SK-N-SH (cell line): ENCODE data around the gene C17orf100. TPM values are rescaled to one million over a fixed set of nuclear protein-coding genes. Genes with fewer than 3 reads are reported as not detected.

Source experiments
- CTCF ChIA-PET: fragments of 300-600, 350-600 bp; formaldehyde crosslinking; extraction: SDS; loops from one replicate; lab custom pipeline; 2021; lab: Yijun Ruan, JAX
- POLR2A ChIA-PET: fragments of 350-600 bp; sonication (Branson Sonifier 250); formaldehyde crosslinking; extraction: SDS; loops from one replicate; lab custom pipeline; 2020; ENCODE audit warnings: antibody characterized with exemption, inconsistent platforms; lab: Yijun Ruan, JAX
- DNase-seq: peaks from one replicate; pipeline ENCODE4 v3.0.0; 2012
- H2AFZ ChIP-seq: fragments of 200-600 bp; sonication (generic); 2 replicates; pipeline ENCODE4 v1.8.1; 2016; ENCODE audit warnings: antibody characterized with exemption, mild to moderate bottlenecking, low read depth
- H3F3A ChIP-seq: fragments of 200-600 bp; sonication (generic); replicated peaks from 2 replicates; pipeline ENCODE3; 2016; ENCODE audit warnings: antibody characterized with exemption, mild to moderate bottlenecking; ENCODE audit not compliant: insufficient read depth
- H3K27ac ChIP-seq, 2 experiments: fragments of 200-500 bp in 1 of 2; fragments of 200-600 bp in 1 of 2; sonication (Bioruptor generic) in 1 of 2; sonication (generic), shearing (Covaris generic) in 1 of 2; 2 replicates each; pipeline versions ENCODE4 v1.5.1 to v1.6.1; 2014 to 2016; ENCODE audit warnings: low read depth in 2 of 2, inconsistent platforms in 1 of 2, low read length in 1 of 2, mild to moderate bottlenecking in 1 of 2, mixed read lengths in 1 of 2
- H3K27me3 ChIP-seq: fragments of 200-600 bp; sonication (generic), shearing (Covaris generic); 2 replicates; pipeline ENCODE4 v1.6.1; 2016; ENCODE audit warnings: mixed run types; ENCODE audit not compliant: insufficient read depth
- H3K36me3 ChIP-seq, 2 experiments: fragments of 200-500 bp in 1 of 2; fragments of 200-600 bp in 1 of 2; sonication (Bioruptor generic) in 1 of 2; sonication (generic) in 1 of 2; replicated peaks in 1 of 2; 2 replicates each; pipeline versions ENCODE3 to v1.5.1; 2014 to 2016; ENCODE audit warnings: low read length in 1 of 2, mild to moderate bottlenecking in 1 of 2; ENCODE audit not compliant: insufficient read depth in 2 of 2, control insufficient read depth in 1 of 2
- H3K4me1 ChIP-seq, 2 experiments: fragments of 200-500 bp in 1 of 2; fragments of 200-600 bp in 1 of 2; sonication (Bioruptor generic) in 1 of 2; sonication (generic), shearing (Covaris generic) in 1 of 2; 2 replicates each; pipeline versions ENCODE4 v1.5.1 to v1.6.1; 2014 to 2016; ENCODE audit warnings: low read depth in 1 of 2, low read length in 1 of 2, mixed run types in 1 of 2; ENCODE audit not compliant: insufficient read depth in 2 of 2, control insufficient read depth in 1 of 2
- H3K4me2 ChIP-seq: fragments of 200-600 bp; sonication (generic), shearing (Covaris generic); 2 replicates; pipeline ENCODE4 v1.6.1; 2017; ENCODE audit warnings: mixed run types
- H3K4me3 ChIP-seq, 2 experiments: fragments of 200-500 bp in 1 of 2; fragments of 200-600 bp in 1 of 2; sonication (Bioruptor generic) in 1 of 2; sonication (generic), shearing (Covaris generic) in 1 of 2; 2 replicates each; pipeline versions ENCODE4 v1.5.1 to v1.8.1; 2014 to 2016; ENCODE audit warnings: low read depth in 2 of 2, inconsistent platforms in 1 of 2, low read length in 1 of 2, mild to moderate bottlenecking in 1 of 2, mixed read lengths in 1 of 2, moderate library complexity in 1 of 2
- H3K79me2 ChIP-seq: fragments of 200-600 bp; sonication (generic); 2 replicates; pipeline ENCODE4 v1.8.1; 2017; ENCODE audit warnings: mild to moderate bottlenecking; ENCODE audit not compliant: insufficient read depth
- H3K9ac ChIP-seq: fragments of 200-600 bp; sonication (generic); 2 replicates; pipeline ENCODE4 v1.6.1; 2017; ENCODE audit warnings: mixed run types
- H3K9me2 ChIP-seq: fragments of 200-600 bp; sonication (generic); 2 replicates; pipeline ENCODE4 v1.6.1; 2017; ENCODE audit warnings: mixed run types
- H3K9me3 ChIP-seq: fragments of 200-600 bp; sonication (generic); 2 replicates; pipeline ENCODE4 v1.6.1; 2017; ENCODE audit warnings: mixed run types, mild to moderate bottlenecking, moderate library complexity
- H4K20me1 ChIP-seq: fragments of 200-600 bp; sonication (generic); 2 replicates; pipeline ENCODE4 v1.6.1; 2017; ENCODE audit warnings: mild to moderate bottlenecking, mixed run types; ENCODE audit not compliant: insufficient read depth
- ELF1 ChIP-seq: IDR thresholded peaks from 2 replicates; pipeline ENCODE4 v1.4.0; 2012
- FOXM1 ChIP-seq: IDR thresholded peaks from 2 replicates; pipeline ENCODE4 v1.4.0; 2012; ENCODE audit warnings: low read depth, mild to moderate bottlenecking
- GABPA ChIP-seq: IDR thresholded peaks from 2 replicates; pipeline ENCODE4 v1.4.0; 2012; ENCODE audit warnings: low read depth, mild to moderate bottlenecking
- JUND ChIP-seq: IDR thresholded peaks from 2 replicates; pipeline ENCODE4 v1.4.0; 2012
- MXI1 ChIP-seq: IDR thresholded peaks from 2 replicates; pipeline ENCODE4 v1.6.1; 2012; ENCODE audit warnings: mild to moderate bottlenecking, low read depth, low read length, improper control_type of control experiment
- NRF1 ChIP-seq: IDR thresholded peaks from 2 replicates; pipeline ENCODE4 v1.6.1; 2012; ENCODE audit warnings: low read depth, mild to moderate bottlenecking, low read length
- POLR2AphosphoS5 ChIP-seq: IDR thresholded peaks from 2 replicates; pipeline ENCODE4 v1.6.1; 2012; ENCODE audit warnings: low read depth, low read length
- RAD21 ChIP-seq: IDR thresholded peaks from 2 replicates; pipeline ENCODE4 v1.6.1; 2012; ENCODE audit warnings: mild to moderate bottlenecking, low read length
- RCOR1 ChIP-seq: fragments of 150-350 bp; IDR thresholded peaks from 2 replicates; pipeline ENCODE4 v1.6.1; 2017; ENCODE audit warnings: antibody characterized with exemption, low read length
- RFX5 ChIP-seq: IDR thresholded peaks from 2 replicates; pipeline ENCODE4 v1.6.1; 2012; ENCODE audit warnings: mild to moderate bottlenecking, improper control_type of control experiment, low read length
- SMC3 ChIP-seq: IDR thresholded peaks from 2 replicates; pipeline ENCODE4 v1.6.1; 2012; ENCODE audit warnings: low read depth, low read length, improper control_type of control experiment
- TCF12 ChIP-seq: IDR thresholded peaks from 2 replicates; pipeline ENCODE4 v1.4.0; 2012
- TEAD4 ChIP-seq: IDR thresholded peaks from 2 replicates; pipeline ENCODE4 v1.4.0; 2012; ENCODE audit warnings: mild to moderate bottlenecking, borderline replicate concordance; ENCODE audit not compliant: insufficient read depth
- YY1 ChIP-seq: IDR thresholded peaks from 2 replicates; pipeline ENCODE4 v1.4.0; 2012; ENCODE audit warnings: low read depth, mild to moderate bottlenecking
- WGBS: methylation state at CpG from one replicate; pipeline ENCODE4 v1.1.6; 2017; ENCODE audit warnings: low lambda C conversion rate; 5-methylcytosine and 5-hydroxymethylcytosine counted together
- polyA plus RNA-seq, 3 experiments: library from polyadenylated mRNA; depleted of rRNA; stranded (reverse); fragments of >200 nt; gene quantifications; 2 replicates each; pipeline ENCODE4 v1.2.3, GENCODE V29; 2012
- TF ChIP-seq, protein P1 (sequence below): IDR thresholded peaks from 2 replicates; pipeline ENCODE4; 2012
- TF ChIP-seq, protein P2 (sequence below): IDR thresholded peaks from 2 replicates; pipeline ENCODE4 v1.4.0; 2012; ENCODE audit warnings: low read depth, borderline replicate concordance
- TF ChIP-seq, protein P3 (sequence below): IDR thresholded peaks from 2 replicates; pipeline ENCODE4 v1.6.1; 2012; ENCODE audit warnings: mild to moderate bottlenecking, low read depth, low read length, moderate library complexity

The C17orf100 gene
- polyA plus RNA-seq, 1 of the 3 experiments (the other 2 are of a cell fraction), result 2.6 TPM

DNA sequence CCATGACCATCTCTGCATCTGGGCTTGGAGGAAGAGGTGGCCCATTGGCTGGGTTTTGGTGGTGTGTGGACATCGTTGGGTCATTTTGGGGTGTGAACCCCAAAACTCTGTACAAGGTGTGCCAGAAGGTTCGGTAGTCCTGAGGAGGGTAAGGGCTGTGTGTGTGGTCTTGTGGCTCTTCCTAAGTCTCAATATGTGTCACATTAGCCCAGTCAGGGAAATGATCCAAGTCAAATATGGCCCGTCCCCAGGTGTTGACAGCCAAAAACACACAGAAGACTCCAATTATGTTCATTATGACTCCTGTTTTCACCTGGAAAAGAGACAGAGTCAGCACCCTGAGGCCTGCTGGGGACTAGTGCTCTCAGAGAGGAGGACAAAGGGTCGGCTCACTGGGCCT lies 34.5 kb downstream of the C17orf100 start (continued):
- TF ChIP-seq RAD21, result no peak
- no peak for TF ChIP-seq FOXM1
- TF ChIP-seq YY1, result no peak
- TF ChIP-seq, protein P1, sequence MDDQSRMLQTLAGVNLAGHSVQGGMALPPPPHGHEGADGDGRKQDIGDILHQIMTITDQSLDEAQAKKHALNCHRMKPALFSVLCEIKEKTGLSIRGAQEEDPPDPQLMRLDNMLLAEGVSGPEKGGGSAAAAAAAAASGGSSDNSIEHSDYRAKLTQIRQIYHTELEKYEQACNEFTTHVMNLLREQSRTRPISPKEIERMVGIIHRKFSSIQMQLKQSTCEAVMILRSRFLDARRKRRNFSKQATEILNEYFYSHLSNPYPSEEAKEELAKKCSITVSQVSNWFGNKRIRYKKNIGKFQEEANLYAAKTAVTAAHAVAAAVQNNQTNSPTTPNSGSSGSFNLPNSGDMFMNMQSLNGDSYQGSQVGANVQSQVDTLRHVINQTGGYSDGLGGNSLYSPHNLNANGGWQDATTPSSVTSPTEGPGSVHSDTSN, result no peak
- TF ChIP-seq JUND, result no peak
- TF ChIP-seq MXI1, result no peak

DNA sequence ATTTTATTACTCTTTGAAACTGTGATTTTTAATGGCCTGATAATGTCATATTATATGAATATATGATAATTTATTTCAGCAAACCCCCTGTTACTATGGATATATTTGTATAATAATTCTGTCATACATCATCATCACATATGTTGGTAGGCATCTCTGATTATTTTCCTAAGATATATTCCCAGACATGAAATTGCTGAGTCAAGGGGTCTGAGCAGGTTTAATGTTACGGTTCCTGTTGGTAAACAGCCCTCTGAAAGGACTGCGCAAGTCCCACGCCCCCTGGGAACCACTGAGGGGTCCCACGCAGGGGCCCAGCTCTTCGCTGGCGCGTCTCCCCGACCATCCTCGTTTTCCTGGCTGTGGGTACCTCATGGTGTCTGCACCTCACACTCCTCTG lies 37.4 kb downstream of the C17orf100 start:
- Histone ChIP-seq H3K4me1 (no peaks in the 10 kb centered on the region), H3K36me3 (no peaks in the 10 kb centered on the region), H3K4me2 (no peak overlapping the region), H4K20me1 (no peaks in the 10 kb centered on the region), H2AFZ (no peak overlapping the region), H3K9ac (no peak overlapping the region), H3K27ac (no peak overlapping the region)
- CTCF ChIA-PET, result no interaction called here
- no peak for DNase-seq
- POLR2A ChIA-PET, result no interaction called here
- WGBS, result 56% methylated on average over 9 of the region's 9 CpGs
- TF ChIP-seq, protein P2, sequence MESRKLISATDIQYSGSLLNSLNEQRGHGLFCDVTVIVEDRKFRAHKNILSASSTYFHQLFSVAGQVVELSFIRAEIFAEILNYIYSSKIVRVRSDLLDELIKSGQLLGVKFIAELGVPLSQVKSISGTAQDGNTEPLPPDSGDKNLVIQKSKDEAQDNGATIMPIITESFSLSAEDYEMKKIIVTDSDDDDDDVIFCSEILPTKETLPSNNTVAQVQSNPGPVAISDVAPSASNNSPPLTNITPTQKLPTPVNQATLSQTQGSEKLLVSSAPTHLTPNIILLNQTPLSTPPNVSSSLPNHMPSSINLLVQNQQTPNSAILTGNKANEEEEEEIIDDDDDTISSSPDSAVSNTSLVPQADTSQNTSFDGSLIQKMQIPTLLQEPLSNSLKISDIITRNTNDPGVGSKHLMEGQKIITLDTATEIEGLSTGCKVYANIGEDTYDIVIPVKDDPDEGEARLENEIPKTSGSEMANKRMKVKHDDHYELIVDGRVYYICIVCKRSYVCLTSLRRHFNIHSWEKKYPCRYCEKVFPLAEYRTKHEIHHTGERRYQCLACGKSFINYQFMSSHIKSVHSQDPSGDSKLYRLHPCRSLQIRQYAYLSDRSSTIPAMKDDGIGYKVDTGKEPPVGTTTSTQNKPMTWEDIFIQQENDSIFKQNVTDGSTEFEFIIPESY, result no peak
- no peak for TF ChIP-seq RAD21
- no peak for TF ChIP-seq GABPA
- TF ChIP-seq, all 33 proteins: peak for 0
- no peaks in the 10 kb centered on the region for H3K79me2 ChIP-seq
- H3F3A ChIP-seq, result no peaks in the 10 kb centered on the region
- H3K9me3 ChIP-seq, result no peaks in the 10 kb centered on the region
- H3K27me3 ChIP-seq, result peaks cover 82% of the 10 kb centered on the region
- no peak overlapping the region for H3K4me3 ChIP-seq
- H3K9me2 ChIP-seq, result no peaks in the 10 kb centered on the region

DNA sequence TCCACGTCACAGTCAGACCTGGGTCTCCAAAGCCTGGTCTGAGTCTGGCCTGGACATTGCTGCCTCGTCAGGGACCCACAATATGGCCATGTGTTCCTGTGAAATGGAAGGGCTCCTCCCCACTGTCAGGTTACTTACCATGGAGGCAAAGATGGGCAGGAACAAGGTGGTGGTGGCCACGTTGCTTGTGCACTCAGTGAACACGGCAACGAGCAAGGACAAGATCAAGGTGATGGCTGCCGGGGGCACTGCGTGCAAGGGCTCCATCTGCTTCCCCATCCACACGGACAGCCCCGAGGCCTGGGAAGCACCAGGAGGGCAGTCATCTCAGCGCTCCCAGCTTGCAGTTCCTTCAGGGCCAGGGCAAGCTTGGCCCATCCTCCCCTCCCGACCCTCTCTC lies 39.1 kb downstream of the C17orf100 start:
- H3K9me3 ChIP-seq, result no peaks in the 10 kb centered on the region
- ChIA-PET POLR2A (no interaction called here), CTCF (interaction anchor here (1.0 to 1.1 kb wide), 2 partner anchors 17 to 18 kb away, joined by 3 read pairs; no protein-coding TSS in a partner anchor)
- no peak for DNase-seq
- H3K9me2 ChIP-seq, result no peaks in the 10 kb centered on the region
- no peak overlapping the region for H3K4me2 ChIP-seq
- 4% methylated on average over 10 of the region's 11 CpGs for WGBS
- no peaks in the 10 kb centered on the region for H3K36me3 ChIP-seq
- H3K27me3 ChIP-seq, result peaks cover 87% of the 10 kb centered on the region
- H3K27ac ChIP-seq, result no peak overlapping the region
- H3K9ac ChIP-seq, result no peak overlapping the region
- H3F3A ChIP-seq, result no peaks in the 10 kb centered on the region
- H4K20me1 ChIP-seq, result no peaks in the 10 kb centered on the region
- no peaks in the 10 kb centered on the region for H3K4me1 ChIP-seq
- H2AFZ ChIP-seq, result no peak overlapping the region
- H3K79me2 ChIP-seq, result no peaks in the 10 kb centered on the region
- H3K4me3 ChIP-seq, result no peak overlapping the region
- TF ChIP-seq ELF1 (no peak), NRF1 (no peak), SMC3 (no peak), TEAD4 (no peak), TCF12 (no peak), RFX5 (no peak), GABPA (no peak), RCOR1 (no peak), POLR2AphosphoS5 (no peak), MXI1 (no peak), YY1 (no peak), RAD21 (no peak)
- TF ChIP-seq, protein P2, result no peak
- TF ChIP-seq, protein P1, result no peak
- TF ChIP-seq, protein P3, sequence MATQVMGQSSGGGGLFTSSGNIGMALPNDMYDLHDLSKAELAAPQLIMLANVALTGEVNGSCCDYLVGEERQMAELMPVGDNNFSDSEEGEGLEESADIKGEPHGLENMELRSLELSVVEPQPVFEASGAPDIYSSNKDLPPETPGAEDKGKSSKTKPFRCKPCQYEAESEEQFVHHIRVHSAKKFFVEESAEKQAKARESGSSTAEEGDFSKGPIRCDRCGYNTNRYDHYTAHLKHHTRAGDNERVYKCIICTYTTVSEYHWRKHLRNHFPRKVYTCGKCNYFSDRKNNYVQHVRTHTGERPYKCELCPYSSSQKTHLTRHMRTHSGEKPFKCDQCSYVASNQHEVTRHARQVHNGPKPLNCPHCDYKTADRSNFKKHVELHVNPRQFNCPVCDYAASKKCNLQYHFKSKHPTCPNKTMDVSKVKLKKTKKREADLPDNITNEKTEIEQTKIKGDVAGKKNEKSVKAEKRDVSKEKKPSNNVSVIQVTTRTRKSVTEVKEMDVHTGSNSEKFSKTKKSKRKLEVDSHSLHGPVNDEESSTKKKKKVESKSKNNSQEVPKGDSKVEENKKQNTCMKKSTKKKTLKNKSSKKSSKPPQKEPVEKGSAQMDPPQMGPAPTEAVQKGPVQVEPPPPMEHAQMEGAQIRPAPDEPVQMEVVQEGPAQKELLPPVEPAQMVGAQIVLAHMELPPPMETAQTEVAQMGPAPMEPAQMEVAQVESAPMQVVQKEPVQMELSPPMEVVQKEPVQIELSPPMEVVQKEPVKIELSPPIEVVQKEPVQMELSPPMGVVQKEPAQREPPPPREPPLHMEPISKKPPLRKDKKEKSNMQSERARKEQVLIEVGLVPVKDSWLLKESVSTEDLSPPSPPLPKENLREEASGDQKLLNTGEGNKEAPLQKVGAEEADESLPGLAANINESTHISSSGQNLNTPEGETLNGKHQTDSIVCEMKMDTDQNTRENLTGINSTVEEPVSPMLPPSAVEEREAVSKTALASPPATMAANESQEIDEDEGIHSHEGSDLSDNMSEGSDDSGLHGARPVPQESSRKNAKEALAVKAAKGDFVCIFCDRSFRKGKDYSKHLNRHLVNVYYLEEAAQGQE, result no peak
